Cerebellar nuclear complex (tissue), 1 donor: ENCODE measurements around the gene RPS19BP1.
A peak's percentile ranks its signal among the peaks of the same experiment; 100 is the strongest.
"Not testable (repeated sequence)": the region's sequence is repeated elsewhere in the genome, so short reads cannot be mapped to it uniquely, and the experiment has no call there.

Source experiments
- DNase-seq, 2 experiments: peaks; one replicate each; lab custom pipeline; 2025; lab: John Stamatoyannopoulos, UW

RPS19BP1 gene

DNA sequence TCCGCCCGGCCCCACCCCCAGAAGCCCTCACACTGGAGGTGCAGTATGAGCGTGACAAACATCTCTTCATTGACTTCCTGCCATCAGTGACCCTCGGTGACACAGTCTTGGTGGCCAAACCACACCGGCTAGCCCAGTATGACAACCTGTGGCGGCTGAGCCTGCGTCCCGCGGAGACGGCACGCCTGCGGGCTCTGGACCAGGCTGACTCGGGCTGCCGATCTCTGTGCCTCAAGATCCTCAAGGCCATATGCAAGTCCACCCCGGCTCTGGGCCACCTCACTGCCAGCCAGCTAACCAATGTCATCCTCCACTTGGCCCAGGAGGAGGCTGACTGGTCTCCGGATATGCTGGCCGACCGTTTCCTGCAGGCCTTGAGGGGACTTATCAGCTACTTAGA, 18.8 kb downstream of the RPS19BP1 start:
- DNase-seq, result no peak

DNA sequence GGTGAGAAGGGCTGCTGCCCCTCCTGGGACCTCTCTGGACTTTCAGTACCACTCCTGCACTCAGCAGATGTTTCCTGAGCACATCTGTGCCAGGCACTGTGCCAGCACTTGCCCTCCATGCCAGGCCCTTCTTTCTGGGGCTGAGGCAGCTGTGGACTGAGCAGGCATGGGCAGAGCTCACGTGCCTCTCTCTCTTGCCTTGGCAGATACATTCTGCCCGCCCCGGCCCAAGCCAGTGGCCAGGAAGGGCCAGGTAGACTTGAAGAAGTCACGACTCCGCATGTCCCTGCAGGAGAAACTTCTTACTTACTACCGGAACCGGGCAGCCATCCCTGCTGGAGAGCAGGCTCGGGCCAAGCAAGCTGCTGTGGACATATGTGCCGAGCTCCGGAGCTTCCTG, 20.5 kb downstream of the RPS19BP1 start:
- DNase-seq, result no peak

DNA sequence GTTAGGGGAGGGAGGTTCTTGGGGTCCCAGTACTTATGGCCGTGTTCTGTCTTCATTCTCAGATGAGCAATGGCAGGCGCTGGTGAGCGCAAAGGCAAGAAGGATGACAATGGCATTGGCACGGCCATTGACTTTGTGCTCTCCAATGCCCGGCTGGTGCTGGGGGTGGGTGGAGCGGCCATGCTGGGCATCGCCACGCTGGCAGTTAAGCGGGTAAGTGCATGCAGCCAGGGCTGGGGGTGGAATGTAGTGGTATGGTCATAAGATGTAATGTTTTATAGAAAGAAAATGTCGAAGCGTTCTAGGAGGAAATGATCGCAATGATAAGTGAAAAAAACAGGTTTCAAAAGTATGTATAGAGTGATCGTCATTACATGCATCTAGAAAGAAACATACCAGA, 21.3 kb downstream of the RPS19BP1 start:
- no peak for DNase-seq

DNA sequence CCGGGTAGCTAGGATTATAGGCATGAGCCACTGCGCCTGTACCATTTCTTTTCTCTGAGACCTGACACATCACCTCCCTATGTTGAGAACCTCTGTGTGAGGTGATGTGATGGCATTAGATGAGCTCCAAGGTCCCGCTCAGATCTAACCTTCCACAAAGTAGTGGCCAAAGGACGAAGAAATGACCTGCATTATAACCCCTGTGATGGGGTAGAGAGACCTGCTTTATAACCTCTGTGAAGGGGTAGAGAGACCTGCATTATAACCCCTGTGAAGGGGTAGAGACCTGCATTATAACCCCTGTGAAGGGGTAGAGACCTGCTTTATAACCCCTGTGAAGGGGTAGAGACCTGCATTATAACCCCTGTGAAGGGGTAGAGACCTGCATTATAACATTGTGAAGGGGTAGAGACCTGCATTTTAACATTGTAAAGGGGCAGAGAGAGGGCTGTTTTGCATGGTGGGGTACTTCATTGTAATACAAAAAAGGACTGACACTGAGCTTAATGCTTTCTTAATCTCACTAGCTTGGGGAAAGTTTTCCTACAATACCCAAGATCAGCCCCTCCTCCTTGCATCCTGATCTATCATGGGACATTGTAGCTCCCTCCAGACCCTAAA, 21.9 kb downstream of the RPS19BP1 start:
- DNase-seq, result no peak

DNA sequence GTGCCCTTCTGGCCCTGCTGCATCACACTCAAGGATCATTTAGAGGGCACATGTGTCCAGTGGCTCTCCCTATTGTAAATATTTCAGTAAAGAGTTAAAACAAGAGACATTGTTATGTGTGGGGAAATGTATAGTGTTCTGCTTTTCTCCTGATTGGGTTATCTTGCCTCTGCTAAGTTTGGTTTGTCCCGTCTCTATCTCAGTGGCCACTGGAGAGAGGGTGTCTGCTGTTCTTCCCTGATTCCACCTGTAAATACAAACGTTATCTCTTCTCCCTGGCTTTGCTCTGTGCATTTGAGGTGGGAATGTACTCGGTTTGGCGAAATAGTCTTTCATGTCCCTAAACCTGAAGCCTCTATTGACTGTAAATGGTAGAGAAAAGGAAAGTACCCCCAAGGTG, 24.2 kb downstream of the RPS19BP1 start:
- no peak for DNase-seq

DNA sequence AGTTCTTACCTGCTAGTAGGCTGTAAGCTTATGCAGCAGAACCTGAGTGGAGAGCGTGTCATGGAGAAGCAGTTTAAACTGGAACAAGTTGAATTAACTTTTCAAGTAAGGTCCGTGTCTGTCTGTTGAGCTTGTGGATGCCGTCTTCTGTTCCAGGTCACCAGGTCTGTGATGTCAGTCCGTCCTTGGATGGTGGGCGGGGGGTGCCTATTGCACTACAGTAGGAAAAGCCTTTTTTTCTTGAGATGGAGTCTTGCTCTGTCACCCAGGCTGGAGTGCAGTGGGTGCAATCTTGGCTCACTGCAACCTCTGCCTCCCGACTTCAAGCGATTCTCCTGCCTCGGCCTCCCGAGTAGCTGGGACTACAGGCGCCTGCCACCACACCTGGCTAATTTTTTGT, 25.5 kb downstream of the RPS19BP1 start:
- DNase-seq, result not testable (repeated sequence)

DNA sequence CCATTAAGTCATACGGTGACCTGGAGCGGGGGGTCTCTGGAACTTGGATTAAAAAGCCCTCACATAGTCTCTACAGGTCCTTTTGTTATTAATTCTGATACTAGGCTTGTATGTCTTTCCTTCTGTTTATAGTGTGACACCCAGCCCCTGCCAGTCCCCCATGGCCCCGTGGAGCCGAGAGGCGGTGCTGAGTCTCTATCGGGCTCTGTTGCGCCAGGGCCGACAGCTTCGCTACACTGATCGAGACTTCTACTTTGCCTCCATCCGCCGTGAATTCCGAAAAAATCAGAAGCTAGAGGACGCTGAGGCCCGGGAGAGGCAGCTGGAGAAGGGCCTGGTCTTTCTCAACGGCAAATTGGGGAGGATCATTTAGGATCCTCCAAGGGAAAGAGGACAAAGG, 28.5 kb downstream of the RPS19BP1 start:
- no peak for DNase-seq

DNA sequence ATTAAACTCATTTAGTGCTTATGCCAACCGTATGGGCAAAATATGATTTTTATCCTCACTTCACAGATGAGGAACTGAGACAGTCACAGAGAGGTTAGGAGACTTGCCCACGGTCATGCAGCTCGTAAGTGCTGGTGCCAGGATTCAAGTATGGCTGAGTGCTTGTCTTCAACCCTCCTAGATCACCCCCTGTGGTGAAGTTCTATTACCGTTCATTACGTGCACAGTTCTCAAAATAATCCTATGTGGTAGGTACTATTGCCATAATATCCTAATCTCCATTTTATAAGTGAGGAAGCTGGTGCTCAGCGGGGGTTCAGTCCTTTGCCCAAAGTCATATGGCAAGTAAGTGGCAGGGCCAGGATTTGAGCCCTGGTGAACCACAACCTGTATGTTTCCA, 28.9 kb downstream of the RPS19BP1 start:
- no peak for DNase-seq

DNA sequence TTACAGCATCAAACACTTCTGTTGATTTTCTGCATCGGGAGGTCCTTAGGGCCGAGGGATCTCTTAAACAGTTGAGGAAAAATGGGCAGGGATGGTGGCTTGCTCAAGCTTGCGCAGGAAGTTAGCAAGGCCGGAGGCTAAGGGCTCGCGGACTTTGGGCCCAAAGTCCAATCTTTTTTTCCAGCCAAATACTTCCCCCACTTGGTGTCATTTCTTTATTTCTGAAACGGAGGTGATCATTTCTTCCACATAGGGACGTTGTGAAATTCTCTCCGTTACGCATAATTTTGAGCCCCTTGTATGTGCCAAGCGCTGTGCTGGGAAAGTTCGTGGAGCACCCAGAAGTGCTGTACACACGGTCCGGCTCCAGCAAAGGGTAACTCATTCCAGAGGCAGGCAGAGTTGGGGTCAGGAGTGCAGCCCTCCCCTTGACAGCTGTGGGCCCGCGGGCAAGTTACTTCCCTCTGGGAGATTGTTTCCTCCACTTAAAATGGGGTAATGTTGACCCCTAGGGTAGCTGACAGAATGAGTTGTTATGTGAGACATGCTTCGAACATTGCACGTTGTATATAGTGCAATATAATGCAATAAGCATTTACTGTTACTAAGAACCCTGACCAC, 29.6 kb downstream of the RPS19BP1 start:
- no peak for DNase-seq

DNA sequence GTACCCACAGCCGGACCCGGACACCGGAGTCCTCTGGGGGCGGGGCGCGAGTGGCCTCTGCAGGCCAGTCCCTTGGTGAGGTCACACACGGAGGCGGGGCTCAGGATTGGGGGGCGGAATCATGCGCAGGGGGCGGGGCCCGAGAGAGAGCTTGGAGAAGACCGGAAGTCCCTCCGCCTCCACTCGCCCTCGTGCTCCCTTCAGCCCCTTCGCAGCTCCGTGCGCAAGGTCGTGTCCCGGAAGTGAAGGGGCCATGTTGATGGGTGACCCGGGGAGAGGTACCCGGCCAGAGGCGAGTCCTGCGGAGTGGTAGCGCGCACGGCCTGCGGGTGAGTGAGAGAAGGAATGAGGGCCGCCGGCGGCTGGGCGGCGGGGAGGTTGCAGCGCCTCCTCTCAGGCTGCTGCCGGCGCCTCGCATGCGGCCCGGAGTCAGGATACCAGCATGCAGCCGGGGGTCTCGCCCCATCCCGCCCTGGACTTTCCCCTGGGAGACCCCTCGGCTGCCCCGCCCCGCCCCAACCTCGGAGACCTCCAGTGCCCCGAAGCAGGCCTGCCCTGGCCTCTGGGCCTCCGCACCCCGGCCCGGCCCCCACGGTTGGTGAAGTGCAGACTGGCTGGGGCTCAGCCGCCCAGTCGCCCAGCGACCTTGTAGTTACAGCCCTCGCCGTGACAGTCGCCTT, 30.3 kb downstream of the RPS19BP1 start, which contains the start of gene MIEF1:
Gene MIEF1, plus strand, starts transcription at position 182 of the 680 bp plus-strand sequence. CDS start 9,005 bp downstream, outside the sequence.
- peak in 1 of 2 experiments; percentile 87 for DNase-seq

DNA sequence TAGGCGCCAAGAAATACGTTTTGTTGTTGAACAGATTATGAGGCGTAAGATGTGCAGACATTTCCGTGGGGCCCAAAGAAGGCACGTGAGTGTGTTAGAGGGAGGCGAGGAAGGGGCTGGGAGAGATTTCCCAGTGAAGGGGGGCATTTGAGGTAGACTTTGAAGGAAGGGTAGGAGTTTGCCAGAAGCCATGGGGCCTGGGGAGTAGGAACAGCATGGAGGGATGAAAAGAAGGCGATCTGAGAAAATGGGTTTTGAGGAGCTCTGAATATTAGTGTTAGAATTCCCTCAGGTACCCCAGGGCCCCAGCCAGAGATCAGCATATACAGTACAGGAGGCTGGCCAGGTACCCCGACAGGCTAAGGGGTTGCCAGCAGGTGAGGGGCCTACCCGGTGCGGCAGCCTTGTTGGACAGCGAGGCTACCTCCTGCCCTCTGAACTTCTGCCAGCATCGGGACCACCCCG, 30.9 kb downstream of the RPS19BP1 start:
- DNase-seq, result no peak

DNA sequence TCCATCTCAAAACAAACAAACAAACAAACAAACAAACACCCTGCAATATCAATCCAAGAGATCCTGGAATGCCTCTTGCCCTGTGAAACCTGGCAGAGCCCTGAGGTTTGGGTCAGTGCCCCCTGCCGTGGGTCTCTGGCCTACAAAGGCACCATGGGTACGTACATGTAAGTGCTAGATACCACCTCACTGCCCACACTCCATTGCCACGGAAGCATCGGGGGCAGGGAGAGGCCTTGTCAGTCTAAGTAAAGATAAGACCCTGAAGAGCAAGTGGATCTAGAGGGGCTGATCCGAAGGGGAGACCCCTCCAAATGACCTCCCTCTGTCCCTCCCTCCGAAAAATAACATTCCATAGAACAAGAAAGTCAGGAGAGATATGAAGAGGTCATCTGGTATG, 32.4 kb downstream of the RPS19BP1 start:
- DNase-seq, result no peak

DNA sequence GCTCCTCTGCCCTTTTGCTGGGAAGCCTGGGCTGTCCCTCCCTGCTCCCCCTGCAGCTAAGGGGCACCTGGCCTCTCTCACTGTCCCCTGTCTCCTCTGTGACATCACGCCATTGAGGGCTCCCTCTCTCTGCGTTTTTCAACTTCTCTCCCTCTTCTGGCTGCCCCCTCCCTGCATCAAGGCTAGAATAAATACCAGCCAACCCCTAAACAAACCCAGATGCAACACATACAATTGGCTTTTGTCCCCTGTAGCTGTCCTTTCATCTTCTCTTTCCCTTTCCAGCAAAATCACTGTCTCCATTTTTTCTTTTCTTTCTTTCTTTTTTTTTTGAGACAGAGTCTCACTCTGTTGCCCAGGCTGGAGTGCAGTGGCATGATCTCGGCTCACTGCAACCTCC, 33.7 kb downstream of the RPS19BP1 start:
- DNase-seq, result no peak

DNA sequence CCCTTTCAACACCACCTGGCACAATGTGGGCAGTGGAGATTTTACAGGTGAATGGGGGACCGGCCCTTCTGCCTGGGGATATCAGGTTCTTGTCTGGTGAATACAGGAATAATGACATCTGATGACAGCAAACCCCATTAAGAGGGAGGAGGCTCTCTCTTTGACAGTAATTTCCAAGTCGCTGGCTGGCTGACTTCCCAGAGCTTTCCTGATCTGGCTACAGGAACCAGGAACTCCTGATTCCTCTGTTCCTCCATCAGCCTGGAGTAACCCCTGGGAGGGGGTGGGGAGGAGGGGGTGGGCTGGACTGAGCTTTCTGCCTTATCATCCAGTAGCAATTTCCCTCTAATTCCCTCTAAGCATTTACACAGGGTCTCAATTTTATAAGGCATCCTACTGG, 34.2 kb downstream of the RPS19BP1 start:
- no peak for DNase-seq

DNA sequence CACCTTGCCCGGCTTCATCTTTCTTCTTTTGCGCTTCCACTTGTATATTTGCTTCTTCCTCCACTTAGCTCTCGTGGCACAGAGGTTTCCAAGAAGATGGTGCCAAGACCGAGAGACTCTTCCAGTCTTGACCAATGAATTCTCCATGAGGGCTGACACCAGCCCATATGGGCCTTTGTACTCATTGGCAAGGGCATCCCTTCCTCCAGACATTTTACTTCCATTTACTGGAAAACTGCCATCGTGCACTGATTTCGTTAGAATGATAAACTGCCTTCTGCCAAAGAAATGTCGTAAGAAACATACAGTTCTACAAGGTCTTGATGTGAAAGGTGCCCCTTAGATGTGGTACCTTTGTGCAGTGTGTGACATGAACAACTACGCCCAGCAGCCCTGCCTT, 35.1 kb downstream of the RPS19BP1 start:
- no peak for DNase-seq

DNA sequence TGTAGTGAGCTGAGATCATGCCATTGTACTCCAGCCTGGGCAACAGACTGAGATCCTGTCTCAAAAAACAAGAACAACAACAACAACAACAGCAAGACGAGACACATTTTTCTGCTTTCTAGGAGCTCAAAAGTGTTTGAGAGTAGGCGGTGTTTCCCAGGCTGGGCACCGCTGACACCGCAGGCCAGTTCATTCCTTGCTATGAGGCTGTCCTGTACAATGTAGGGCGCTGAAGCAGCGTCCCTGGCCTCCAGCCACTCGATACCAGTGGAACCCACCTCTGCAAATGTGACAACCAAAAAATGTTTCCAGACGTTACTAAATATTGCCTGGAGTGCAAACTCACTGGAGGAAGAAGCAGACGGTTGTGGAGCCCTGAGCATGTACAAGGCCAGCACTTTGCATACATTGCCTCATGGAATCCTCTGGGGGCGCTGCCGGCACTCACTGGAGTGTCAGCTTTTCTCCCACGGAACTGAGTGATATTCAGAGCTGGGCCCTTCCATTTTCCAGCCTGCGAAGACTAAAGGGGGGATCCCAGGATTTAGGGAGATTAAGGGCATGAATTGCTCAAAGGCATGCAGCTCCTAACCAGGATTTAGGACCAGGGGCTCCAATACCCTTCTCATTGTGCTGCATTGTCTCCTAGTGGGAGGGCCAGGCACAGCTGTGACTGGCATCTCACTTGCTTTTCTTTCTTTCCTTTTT, 36.3 kb downstream of the RPS19BP1 start:
- peak in 1 of 2 experiments; percentile 64 for DNase-seq

DNA sequence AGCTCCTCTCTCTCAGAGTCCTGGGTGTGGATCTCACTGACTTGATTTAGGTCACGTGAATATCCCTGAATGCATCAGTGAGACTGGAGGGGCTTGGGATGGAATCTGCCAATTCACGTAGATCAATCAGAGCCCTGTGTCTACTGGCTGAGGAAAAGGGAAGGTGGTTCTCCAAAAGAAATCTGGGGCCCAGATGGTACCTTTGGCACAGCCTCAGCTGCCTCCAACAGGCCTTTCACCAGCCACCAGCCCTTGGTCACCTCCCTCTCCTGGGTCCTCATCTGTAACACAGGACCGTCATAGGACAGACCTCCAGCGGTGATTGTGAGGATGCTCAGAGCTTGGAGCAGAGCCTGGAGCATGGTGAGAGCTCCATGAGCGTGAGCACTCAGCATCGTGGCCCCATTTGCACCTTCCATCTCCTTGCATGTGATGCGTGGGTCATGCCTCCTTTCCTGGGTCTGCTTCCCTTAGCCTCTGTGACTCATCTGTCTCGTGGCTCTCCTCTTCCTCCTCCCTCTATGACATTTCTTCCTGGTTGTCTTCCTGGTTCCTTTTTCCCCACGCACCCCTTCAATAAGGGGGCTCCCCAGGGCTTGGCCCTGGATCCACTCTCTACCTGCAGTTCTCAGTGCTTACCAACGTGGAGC, 38.0 kb downstream of the RPS19BP1 start:
- DNase-seq, result no peak

DNA sequence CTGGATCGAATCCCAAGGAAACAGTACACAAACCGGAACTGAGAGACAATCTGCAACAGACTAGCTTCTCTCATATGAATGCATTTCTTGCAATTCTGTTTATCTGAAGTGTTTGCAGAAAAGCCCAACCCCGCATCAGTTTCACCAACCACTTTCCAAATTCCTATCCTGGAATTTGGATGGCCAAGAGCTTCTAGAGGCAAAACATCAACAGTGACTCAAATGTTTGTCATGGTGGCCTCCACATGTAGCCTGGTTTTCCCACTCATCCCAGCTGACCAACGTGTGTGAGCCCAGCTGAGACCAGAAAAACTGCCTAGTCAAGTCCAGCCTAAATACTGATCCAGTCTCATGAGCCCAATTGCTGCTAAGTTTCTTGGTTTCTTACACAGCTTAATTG, 38.8 kb downstream of the RPS19BP1 start:
- DNase-seq, result no peak

DNA sequence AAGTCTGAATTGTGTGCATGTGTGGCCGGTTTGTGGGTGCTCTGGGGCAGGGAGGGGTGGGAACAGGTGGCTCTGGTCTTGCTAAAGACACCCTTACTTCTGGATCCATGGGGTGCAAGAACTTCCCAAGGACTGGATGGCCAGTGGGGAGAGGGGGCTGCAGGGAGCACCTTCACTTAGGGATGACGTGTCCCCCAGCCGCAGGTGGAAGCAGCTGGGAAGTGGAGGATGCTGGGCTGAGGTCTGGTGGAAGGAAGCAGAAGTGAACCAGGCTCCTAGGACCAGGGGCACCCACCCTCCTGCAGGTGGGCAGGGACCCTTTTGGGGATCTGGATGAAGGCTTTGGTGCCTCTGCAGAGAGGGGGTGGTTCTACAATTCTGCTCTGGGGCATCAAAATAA, 40.4 kb downstream of the RPS19BP1 start:
- no peak for DNase-seq

DNA sequence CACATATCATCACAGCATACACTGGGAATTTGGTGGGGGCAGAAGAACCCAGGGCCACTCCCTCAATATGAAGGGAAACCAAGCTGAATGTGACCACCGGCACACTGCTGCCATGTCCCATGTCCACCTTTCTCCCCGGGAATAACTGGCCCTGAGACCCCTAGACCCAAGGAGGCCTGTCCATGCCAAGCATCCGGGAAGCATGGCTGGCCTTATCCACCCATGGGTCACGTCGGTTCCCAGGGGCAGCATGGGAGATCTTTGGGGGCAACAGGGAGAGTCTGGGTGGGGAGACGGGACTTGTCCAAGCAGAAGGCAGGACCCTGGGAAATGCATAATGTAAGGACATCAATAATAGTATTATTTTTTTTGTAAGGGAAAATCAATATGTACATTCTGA, 40.9 kb downstream of the RPS19BP1 start:
- DNase-seq, result no peak

DNA sequence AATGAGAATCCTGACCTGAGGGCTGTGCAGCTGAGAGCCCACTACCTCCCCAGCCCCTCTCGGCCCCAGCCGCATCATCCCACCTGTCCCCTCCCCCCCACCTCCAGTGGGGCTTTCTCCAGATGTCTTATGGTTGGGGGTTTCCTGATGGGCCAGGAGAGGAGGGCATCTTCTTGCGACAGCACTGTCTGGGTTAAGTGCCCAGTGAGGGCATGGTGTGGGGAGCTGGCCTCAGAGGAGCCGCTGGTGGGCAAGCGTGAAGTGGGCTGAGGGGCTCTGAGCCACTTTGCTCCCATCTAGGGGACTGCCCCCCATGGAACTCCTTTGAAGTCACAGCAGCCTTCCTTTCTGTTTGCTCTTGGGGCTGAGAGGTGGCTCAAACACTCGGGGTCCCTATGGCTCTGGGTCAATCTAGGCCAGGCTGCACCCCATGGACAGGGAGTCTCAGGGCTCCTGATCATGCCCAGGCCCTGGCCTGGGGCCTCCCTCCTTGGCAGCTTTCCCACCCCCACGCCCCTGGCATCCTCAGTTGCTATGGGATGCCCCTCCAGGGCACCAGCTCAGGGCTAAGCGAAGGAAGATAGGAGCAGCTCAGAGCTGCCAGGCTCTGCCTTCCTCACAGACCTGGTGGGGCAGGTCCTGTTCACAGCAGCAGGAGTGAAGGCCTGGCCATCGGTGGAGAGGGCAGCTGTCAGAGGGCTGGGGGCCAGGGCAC, 41.4 kb downstream of the RPS19BP1 start:
- no peak for DNase-seq
